ENCODE measurements around the gene ESR2.

ESR2 gene

DNA sequence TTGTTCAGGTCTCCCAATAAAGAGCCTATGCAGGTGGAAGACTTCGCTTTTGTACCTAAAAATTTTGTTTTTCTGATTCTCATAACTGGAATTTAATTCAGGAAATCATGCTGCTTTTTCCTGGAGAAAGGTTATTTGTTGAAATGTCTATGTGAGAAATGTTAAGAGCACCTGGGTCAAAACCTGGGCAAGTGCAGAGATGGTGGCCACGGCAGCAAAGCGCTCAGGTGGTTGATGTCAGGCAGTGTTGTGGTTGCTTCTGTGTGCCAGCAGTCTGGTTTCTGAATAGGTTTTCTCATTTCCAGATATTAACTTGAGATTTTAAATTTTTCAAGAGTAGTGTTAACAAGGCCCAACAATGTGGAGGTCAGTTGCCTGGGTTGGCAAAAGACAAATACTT, 96.2 kb downstream of the ESR2 start:
- H3K4me1 ChIP-seq = peaks cover 0 to 11% (median 6%) of the 10 kb centered on the region in 4 donors
- H3K27me3 ChIP-seq = no peaks in the 10 kb centered on the region
- DNase-seq = no peak
- no peaks in the 10 kb centered on the region for H3K9me3 ChIP-seq
- intact Hi-C loops (cut with DNase I; ENCODE audit: low total_unique reads) = no loop called here
- TF ChIP-seq, protein P1, sequence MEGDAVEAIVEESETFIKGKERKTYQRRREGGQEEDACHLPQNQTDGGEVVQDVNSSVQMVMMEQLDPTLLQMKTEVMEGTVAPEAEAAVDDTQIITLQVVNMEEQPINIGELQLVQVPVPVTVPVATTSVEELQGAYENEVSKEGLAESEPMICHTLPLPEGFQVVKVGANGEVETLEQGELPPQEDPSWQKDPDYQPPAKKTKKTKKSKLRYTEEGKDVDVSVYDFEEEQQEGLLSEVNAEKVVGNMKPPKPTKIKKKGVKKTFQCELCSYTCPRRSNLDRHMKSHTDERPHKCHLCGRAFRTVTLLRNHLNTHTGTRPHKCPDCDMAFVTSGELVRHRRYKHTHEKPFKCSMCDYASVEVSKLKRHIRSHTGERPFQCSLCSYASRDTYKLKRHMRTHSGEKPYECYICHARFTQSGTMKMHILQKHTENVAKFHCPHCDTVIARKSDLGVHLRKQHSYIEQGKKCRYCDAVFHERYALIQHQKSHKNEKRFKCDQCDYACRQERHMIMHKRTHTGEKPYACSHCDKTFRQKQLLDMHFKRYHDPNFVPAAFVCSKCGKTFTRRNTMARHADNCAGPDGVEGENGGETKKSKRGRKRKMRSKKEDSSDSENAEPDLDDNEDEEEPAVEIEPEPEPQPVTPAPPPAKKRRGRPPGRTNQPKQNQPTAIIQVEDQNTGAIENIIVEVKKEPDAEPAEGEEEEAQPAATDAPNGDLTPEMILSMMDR (IDR thresholded peaks at IDR 0.05) = no peak
- H3K36me3 ChIP-seq = peaks cover 0 to 21% (median 2%) of the 10 kb centered on the region in 3 donors
- no peak overlapping the region for H3K27ac ChIP-seq
- no peak overlapping the region for H3K4me3 ChIP-seq

DNA sequence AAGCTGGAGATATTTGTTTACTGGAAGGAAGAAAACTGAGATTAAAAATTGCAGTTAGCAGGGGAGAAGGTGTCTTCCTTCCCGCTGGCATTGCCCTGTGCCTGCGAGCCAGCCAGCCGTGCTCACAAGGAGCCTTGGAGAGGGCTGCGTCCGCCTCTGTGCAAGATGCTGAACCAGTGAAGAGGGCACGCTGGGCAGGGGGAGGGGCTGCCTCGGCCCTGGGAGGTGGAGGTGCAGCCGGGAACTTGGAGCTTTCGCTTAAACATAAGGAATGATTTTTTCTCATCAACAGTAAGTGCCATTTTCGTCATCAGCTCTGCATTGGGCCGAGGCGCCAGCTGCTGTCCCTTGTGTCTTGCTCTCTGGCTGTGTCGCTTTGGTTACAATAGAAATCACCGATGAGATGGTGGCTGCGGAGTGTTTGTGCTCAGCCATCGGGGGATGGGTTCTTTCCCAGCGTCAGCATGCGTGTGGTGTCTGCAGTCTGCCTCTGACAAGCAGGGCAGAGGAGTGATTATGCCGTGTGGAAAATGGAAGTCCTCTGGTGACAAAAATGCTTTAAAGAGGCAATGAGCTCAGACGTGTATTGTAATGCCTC, 97.3 kb downstream of the ESR2 start:
- peaks cover 0 to 21% (median 5%) of the 10 kb centered on the region in 3 donors for H3K36me3 ChIP-seq
- TF ChIP-seq, protein P1 (IDR thresholded peaks at IDR 0.05) = no peak
- H3K9me3 ChIP-seq = no peaks in the 10 kb centered on the region
- intact Hi-C loops (cut with DNase I; ENCODE audit: low total_unique reads) = no loop called here
- peaks cover 0 to 11% (median 6%) of the 10 kb centered on the region in 4 donors for H3K4me1 ChIP-seq
- peak overlapping the region; percentile 24 for H3K4me3 ChIP-seq
- no peak for DNase-seq
- H3K27me3 ChIP-seq = no peaks in the 10 kb centered on the region
- H3K27ac ChIP-seq = no peak overlapping the region

DNA sequence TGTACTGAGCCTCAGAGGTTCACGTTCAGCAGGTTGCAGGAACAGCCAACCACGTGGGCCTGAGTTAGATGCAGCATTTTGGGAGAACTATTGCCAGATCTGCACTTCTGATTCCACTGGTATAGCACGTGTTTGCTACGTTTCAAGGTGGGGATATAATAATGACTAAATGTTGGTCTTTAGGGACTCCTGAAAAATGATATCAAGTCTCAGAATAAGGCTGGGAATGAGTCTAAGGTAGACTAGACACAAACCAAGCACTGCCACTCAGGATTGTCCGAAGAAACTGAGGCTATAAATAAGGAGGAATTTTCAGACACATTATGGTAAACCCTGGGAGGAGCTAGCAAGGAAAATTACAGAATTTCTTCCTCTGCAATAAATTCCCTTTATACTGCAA, 98.1 kb downstream of the ESR2 start:
- peaks cover 0 to 11% (median 6%) of the 10 kb centered on the region in 4 donors for H3K4me1 ChIP-seq
- no peaks in the 10 kb centered on the region for H3K9me3 ChIP-seq
- H3K4me3 ChIP-seq = no peak overlapping the region
- H3K27me3 ChIP-seq = no peaks in the 10 kb centered on the region
- H3K27ac ChIP-seq = no peak overlapping the region
- TF ChIP-seq, protein P1 (IDR thresholded peaks at IDR 0.05) = no peak
- intact Hi-C loops (cut with DNase I; ENCODE audit: low total_unique reads) = no loop called here
- no peak for DNase-seq
- H3K36me3 ChIP-seq = peaks cover 4 to 23% (median 10%) of the 10 kb centered on the region in 3 donors

DNA sequence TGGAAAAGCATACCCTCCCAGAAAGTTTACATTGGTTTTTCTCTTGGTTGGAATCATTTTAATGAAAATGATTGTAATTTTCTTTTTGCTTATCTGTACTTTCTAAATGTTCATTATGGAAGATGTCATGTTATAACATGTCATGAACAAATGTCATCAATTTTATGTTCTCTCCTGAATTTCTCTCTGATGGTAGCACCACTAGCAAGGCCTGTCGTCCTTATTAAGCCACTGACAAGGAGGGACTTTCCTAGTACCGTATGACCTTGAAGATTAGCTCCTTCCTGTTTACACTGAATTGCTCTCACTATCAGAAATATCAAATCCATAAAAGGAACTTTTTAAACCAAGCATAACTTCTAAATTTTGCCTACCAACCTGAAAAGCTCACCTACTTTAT, 99.0 kb downstream of the ESR2 start:
- intact Hi-C loops (cut with DNase I; ENCODE audit: low total_unique reads) = no loop called here
- Histone ChIP-seq H3K4me3 (no peak overlapping the region), H3K27ac (no peak overlapping the region), H3K27me3 (no peaks in the 10 kb centered on the region), H3K36me3 (peaks cover 10 to 31% (median 17%) of the 10 kb centered on the region in 3 donors), H3K4me1 (peaks cover 0 to 11% (median 6%) of the 10 kb centered on the region in 4 donors), H3K9me3 (no peaks in the 10 kb centered on the region)
- TF ChIP-seq, protein P1 (IDR thresholded peaks at IDR 0.05) = no peak
- no peak for DNase-seq

DNA sequence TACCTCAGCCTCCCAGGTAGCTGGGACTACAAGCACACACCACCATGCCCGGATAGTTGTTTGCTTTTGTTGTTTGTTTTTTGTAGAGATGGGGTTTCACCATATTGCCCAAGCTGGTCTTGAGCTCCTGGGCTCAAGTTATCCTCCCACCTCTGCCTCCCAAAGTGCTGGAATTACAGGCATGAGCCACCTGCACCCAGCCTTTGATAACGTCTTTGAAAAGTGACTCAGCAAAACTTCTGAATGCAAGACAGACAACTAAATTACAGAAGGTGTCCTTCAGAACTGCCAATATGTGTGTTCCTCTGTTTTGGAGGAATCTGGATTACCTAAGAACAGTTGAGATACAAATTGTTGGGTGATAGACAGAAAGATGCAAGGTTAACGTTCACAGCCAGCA, 99.8 kb downstream of the ESR2 start:
- Histone ChIP-seq H3K36me3 (peaks cover 15 to 38% (median 25%) of the 10 kb centered on the region in 3 donors), H3K4me1 (peaks cover 0 to 11% (median 6%) of the 10 kb centered on the region in 4 donors), H3K9me3 (no peaks in the 10 kb centered on the region), H3K27ac (no peak overlapping the region), H3K27me3 (no peaks in the 10 kb centered on the region), H3K4me3 (no peak overlapping the region)
- intact Hi-C loops (cut with DNase I; ENCODE audit: low total_unique reads) = no loop called here
- TF ChIP-seq, protein P1 (IDR thresholded peaks at IDR 0.05) = no peak
- no peak for DNase-seq

Data from tibial artery (tissue), 4 donors.